ENCODE measurements around the gene GGCX. TPM values are rescaled to one million over a fixed set of nuclear protein-coding genes. Genes with fewer than 3 reads are reported as not detected.

The GGCX gene
- total RNA-seq, 2 experiments from 2014 or later: 22.9 to 27.6 TPM

GRCh38 chr2:85536479-85536878 lies 24.8 kb downstream of the GGCX start:
- POLR2A ChIA-PET: interaction anchor here (0.9 to 4.2 kb wide), 3 partner anchors 9 to 117 kb away, joined by 3 to 47 read pairs (median 3); partner anchors contain the start of gene SH2D6

GRCh38 chr2:85534881-85535280 lies 26.4 kb downstream of the GGCX start:
- Histone ChIP-seq H3K4me3 (ENCODE audit: low read length) (no peak overlapping the region), H3K36me3 (ENCODE audit: insufficient read depth, low read length) (no peaks in the 10 kb centered on the region), H3K27me3 (ENCODE audit: control insufficient read depth in 1 of 2, insufficient read depth in 2 of 2, low read length in 2 of 2) (no peaks in the 10 kb centered on the region), H3K4me1 (ENCODE audit: insufficient read depth, low read length) (peaks cover 16% of the 10 kb centered on the region), H3K9me3 (ENCODE audit: control insufficient read depth in 1 of 2, insufficient read depth in 1 of 2, low read length in 2 of 2) (no peaks in the 10 kb centered on the region), H3K27ac (ENCODE audit: low read depth in 1 of 2, low read length in 2 of 2) (no peak overlapping the region)
- H3K9me3 Mint-ChIP-seq: no peaks in the 10 kb centered on the region
- H3K4me3 Mint-ChIP-seq: no peak overlapping the region
- ChIA-PET POLR2A (interaction anchor here (1.6 kb wide), 1 partner anchor 14 kb away, joined by 4 read pairs; no protein-coding TSS in a partner anchor), CTCF (interaction anchor here (0.7 to 1.5 kb wide), 2 partner anchors 17 to 62 kb away, joined by 3 to 5 read pairs; no protein-coding TSS in a partner anchor)
- H3K4me1 Mint-ChIP-seq (ENCODE audit: low read depth): peaks cover 18% of the 10 kb centered on the region
- no peak for ATAC-seq (ENCODE audit: poor library complexity)
- H3K27me3 Mint-ChIP-seq: no peaks in the 10 kb centered on the region
- TF ChIP-seq CTCF (IDR thresholded peaks at IDR 0.05): no peak
- H3K36me3 Mint-ChIP-seq (ENCODE audit: low read depth): peaks cover 5% of the 10 kb centered on the region
- no peak for DNase-seq
- intact Hi-C loops (cut with DNase I, micrococcal nuclease): loop anchor here (5.0 kb wide), 4 partner anchors 183 to 572 kb away; partner anchors contain the start of genes ELMOD3 (in 1 of the 2), POLR1A (in 1 of the 2), PTCD3 (in 1 of the 2) and RETSAT (in 1 of the 2)
- no peak overlapping the region for H3K27ac Mint-ChIP-seq

More at GRCh38 chr2:85536479-85536878, 24.8 kb downstream of the GGCX start:
- Mint-ChIP-seq H3K4me3 (peak overlapping the region; percentile 83), H3K4me1 (ENCODE audit: low read depth) (peaks cover 33% of the 10 kb centered on the region), H3K27me3 (no peaks in the 10 kb centered on the region), H3K9me3 (no peaks in the 10 kb centered on the region), H3K27ac (peak overlapping the region; percentile 92), H3K36me3 (ENCODE audit: low read depth) (peaks cover 20% of the 10 kb centered on the region)
- Histone ChIP-seq H3K4me3 (ENCODE audit: low read length) (no peak overlapping the region), H3K36me3 (ENCODE audit: insufficient read depth, low read length) (peaks cover 5% of the 10 kb centered on the region), H3K4me1 (ENCODE audit: insufficient read depth, low read length) (peaks cover 26% of the 10 kb centered on the region), H3K27me3 (ENCODE audit: control insufficient read depth in 1 of 2, insufficient read depth in 2 of 2, low read length in 2 of 2) (no peaks in the 10 kb centered on the region), H3K9me3 (ENCODE audit: control insufficient read depth in 1 of 2, insufficient read depth in 1 of 2, low read length in 2 of 2) (no peaks in the 10 kb centered on the region), H3K27ac (ENCODE audit: low read depth in 1 of 2, low read length in 2 of 2) (no peak overlapping the region)
- no peak for DNase-seq
- no peak for ATAC-seq (ENCODE audit: poor library complexity)
- CTCF ChIA-PET: interaction anchor here (1.4 kb wide), 1 partner anchor 16 kb away, joined by 5 read pairs; no protein-coding TSS in a partner anchor
- TF ChIP-seq CTCF (IDR thresholded peaks at IDR 0.05): no peak
- intact Hi-C loops (cut with DNase I, micrococcal nuclease): loop anchor here (5.0 kb wide), 4 partner anchors 184 to 571 kb away; partner anchors contain the start of genes ELMOD3 (in 1 of the 2), POLR1A (in 1 of the 2), PTCD3 (in 1 of the 2) and RETSAT (in 1 of the 2)

- Histone ChIP-seq H3K27me3 (ENCODE audit: control insufficient read depth in 1 of 2, insufficient read depth in 2 of 2, low read length in 2 of 2) (no peaks in the 10 kb centered on the region), H3K9me3 (ENCODE audit: control insufficient read depth in 1 of 2, insufficient read depth in 1 of 2, low read length in 2 of 2) (no peaks in the 10 kb centered on the region), H3K4me3 (ENCODE audit: low read length) (no peak overlapping the region), H3K36me3 (ENCODE audit: insufficient read depth, low read length) (no peaks in the 10 kb centered on the region), H3K27ac (ENCODE audit: low read depth in 1 of 2, low read length in 2 of 2) (no peak overlapping the region), H3K4me1 (ENCODE audit: insufficient read depth, low read length) (peaks cover 13% of the 10 kb centered on the region)
- Mint-ChIP-seq H3K27ac (no peak overlapping the region), H3K27me3 (no peaks in the 10 kb centered on the region), H3K4me1 (ENCODE audit: low read depth) (peaks cover 16% of the 10 kb centered on the region), H3K36me3 (ENCODE audit: low read depth) (no peaks in the 10 kb centered on the region), H3K4me3 (no peak overlapping the region), H3K9me3 (no peaks in the 10 kb centered on the region)
- no peak for DNase-seq
- ChIA-PET CTCF (interaction anchor here (0.7 kb wide), 1 partner anchor 61 kb away, joined by 3 read pairs; no protein-coding TSS in a partner anchor), POLR2A (interaction anchor here (1.6 kb wide), 1 partner anchor 15 kb away, joined by 4 read pairs; no protein-coding TSS in a partner anchor)
- no peak for ATAC-seq (ENCODE audit: poor library complexity)
- TF ChIP-seq CTCF (IDR thresholded peaks at IDR 0.05): no peak
- intact Hi-C loops (cut with DNase I, micrococcal nuclease): no loop called here
Observed at GRCh38 chr2:85534099-85534498, 27.2 kb downstream of the GGCX start.

All from CD4-positive, alpha-beta T cell (primary cell).